HG03159 (cell line): ENCODE results near the gene GSTM4.
"Not testable (repeated sequence)": the region's sequence is repeated elsewhere in the genome, so short reads cannot be mapped to it uniquely, and the experiment has no call there.

Experiments
- ATAC-seq: cut with Tn5 transposase; IDR thresholded peaks from one replicate; pipeline ENCODE4 v1.9.1; 2021; ENCODE audit warnings: mild to moderate bottlenecking, moderate library complexity; ENCODE audit not compliant: unreplicated experiment

The GSTM4 gene

DNA sequence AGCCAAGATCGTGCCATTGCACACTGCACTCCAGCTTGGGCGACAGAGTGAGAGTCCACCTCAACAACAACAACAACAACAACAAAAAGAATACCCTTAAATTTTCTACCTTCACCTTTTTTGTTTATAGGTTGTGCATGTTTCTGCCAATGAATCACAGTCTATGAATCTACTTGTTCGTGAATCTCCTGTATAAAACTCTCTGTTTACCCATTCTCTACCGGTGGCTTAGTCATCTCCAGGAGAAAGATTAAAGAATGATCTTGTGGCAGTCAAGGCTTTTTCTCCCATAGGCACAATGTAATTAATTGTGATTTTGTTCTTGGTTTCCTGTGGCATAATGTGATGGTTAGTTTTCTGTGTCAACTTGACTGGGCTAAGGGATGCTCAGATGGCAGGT is 42.0 kb downstream of the GSTM4 start:
- ATAC-seq, result not testable (repeated sequence)

DNA sequence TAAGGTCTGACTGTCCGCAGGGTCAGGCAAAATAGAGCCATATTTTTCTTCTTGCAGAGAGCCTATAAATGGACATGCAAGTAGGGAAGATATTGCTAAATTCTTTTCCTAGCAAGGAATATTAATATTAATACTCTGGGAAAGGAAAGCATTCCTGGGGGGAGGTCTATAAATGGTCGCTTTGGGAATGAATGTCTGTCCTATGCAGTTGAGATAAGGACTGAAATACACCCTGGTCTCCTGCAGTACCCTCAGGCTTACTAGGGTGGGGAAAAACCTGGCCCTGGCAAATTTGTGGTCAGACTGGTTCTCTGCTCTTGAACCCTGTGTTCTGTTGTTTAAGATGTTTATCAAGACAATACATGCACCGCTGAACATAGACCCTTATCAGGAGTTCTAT is 47.0 kb downstream of the GSTM4 start:
- ATAC-seq, result not testable (repeated sequence)

DNA sequence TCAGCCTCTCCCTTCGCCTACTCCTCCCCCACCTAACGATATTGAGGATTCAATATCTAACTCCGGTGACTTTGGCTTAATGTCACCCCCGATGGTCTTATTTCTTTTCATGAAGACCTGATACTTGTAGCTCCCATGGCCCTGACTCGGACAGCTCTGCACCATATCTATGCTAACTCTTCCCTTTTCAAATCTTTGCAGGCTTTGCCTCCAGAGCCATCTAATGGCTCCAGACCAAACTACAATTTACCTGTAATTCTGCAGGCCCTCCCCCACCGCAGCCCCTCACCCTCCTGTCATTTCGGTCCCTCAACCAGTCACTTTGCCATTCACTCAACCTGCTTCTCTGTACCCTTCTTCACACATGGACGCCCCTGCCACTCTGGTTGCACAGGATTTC is 48.3 kb downstream of the GSTM4 start:
- no peak for ATAC-seq

GRCh38 chr1:109705411-109705810 is 49.5 kb downstream of the GSTM4 start:
- ATAC-seq, result no peak

- ATAC-seq, result not testable (repeated sequence)
These were observed 53.0 kb downstream of the GSTM4 start for GRCh38 chr1:109708949-109709348.

DNA sequence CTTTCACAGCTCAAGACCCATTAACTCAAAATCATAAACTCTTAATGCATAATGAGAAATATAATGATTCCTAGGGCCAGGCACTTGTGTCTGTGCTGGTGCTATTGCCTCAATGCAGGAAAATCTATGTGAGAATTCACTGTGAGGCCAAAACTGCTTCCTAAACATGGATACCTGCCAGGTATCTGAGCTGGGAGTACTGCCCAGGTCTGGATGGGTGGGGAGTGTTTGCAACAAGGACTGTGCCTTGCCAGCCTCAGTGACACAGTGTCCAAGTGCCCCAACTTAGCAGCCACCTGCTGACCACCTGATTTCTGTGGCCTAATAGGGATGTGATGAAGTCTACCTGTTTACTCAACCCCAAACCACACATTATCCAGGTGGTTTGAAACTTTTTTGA is 53.9 kb downstream of the GSTM4 start:
- ATAC-seq, result not testable (repeated sequence)
